ENCODE data around the gene CYP4F8. TPM values are rescaled to one million over a fixed set of nuclear protein-coding genes. Genes with fewer than 3 reads are reported as not detected.

CYP4F8 gene
- total and polyA plus RNA-seq, 4 donors, result not detected

DNA sequence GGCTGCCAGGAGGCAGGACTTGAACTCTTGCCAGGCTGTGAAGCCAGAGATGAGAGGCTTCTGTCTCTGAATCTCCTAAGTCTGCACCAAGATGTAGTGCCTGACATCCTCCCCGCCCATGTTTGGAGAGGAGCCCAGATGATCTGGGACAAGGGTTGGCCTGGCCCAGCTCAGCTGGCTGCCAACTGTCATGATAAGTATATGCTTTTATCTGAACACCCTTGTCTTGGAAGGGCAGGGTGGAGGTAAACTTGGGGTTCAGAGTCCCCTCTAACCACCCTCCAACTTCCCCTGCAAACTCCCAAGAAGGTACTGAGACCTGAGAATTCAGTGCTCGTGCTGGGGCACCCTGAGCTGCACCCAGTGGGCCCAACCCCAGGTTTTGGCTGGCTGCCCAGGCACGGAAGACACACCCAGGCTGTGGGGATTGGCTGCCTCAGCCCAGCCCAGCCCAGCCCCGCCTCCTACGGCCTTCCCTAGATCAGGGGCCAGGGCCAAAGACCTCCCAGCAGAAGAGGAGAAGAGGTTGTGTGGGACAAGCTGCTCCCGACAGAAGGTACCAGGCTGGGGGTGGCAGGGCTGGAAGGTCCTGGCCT lies 57.7 kb downstream of the CYP4F8 start, which contains the start of gene CYP4F12:
Gene CYP4F12 (plus strand): TSS at position 508 of the 596 bp plus-strand sequence. CDS start 443 bp downstream, outside the sequence.
- Histone ChIP-seq H3K27me3 (ENCODE audit: control insufficient read depth in 4 of 4, insufficient read depth in 4 of 4, low read length in 3 of 4) (no peaks in the 10 kb centered on the region), H3K36me3 (ENCODE audit: control insufficient read depth in 4 of 4, insufficient read depth in 3 of 4, low read depth in 1 of 4, low read length in 3 of 4) (peaks cover 0 to 10% (median 2%) of the 10 kb centered on the region in 4 donors), H3K9ac (ENCODE audit: low read depth in 1 of 2, low read length in 2 of 2) (no peak within 1 kb of the TSS), H3K27ac (ENCODE audit: low read depth in 1 of 2, low read length in 2 of 2) (peak within 1 kb of the TSS; percentile 77 to 79), H3K9me3 (ENCODE audit: control insufficient read depth in 4 of 4, low read length in 3 of 4) (no peaks in the 10 kb centered on the region), H3K4me1 (ENCODE audit: control insufficient read depth in 4 of 4, insufficient read depth in 4 of 4, low read length in 3 of 4) (peaks cover 8 to 35% (median 31%) of the 10 kb centered on the region in 4 donors), H3K4me3 (ENCODE audit: low read depth in 1 of 3, low read length in 3 of 3) (peak within 1 kb of the TSS; percentile 28 to 70 (median 66))
- WGBS, result 5% methylated on average over 6 of the region's 6 CpGs
- TF ChIP-seq TAF1 (conservative IDR thresholded peaks at IDR 0.05) (no peak), RXRA (IDR thresholded peaks at IDR 0.05) (peak; percentile 58 to 66), SP1 (IDR thresholded peaks at IDR 0.05) (peak; percentile 46), HNF4A (conservative IDR thresholded peaks at IDR 0.05) (peak in 1 of 2 donors; percentile 53), RAD21 (IDR thresholded peaks at IDR 0.05) (peak in 1 of 2 donors; percentile 49), NR2F2 (IDR thresholded peaks at IDR 0.05) (peak; percentile 31), HNF4G (IDR thresholded peaks at IDR 0.05) (peak; percentile 42), EGR1 (IDR thresholded peaks at IDR 0.05; ENCODE audit: low read depth in 2 of 2) (no peak), YY1 (IDR thresholded peaks at IDR 0.05) (no peak)
- TF ChIP-seq, protein P1, sequence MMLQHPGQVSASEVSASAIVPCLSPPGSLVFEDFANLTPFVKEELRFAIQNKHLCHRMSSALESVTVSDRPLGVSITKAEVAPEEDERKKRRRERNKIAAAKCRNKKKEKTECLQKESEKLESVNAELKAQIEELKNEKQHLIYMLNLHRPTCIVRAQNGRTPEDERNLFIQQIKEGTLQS (IDR thresholded peaks at IDR 0.05), result no peak
- TF ChIP-seq, protein P2, sequence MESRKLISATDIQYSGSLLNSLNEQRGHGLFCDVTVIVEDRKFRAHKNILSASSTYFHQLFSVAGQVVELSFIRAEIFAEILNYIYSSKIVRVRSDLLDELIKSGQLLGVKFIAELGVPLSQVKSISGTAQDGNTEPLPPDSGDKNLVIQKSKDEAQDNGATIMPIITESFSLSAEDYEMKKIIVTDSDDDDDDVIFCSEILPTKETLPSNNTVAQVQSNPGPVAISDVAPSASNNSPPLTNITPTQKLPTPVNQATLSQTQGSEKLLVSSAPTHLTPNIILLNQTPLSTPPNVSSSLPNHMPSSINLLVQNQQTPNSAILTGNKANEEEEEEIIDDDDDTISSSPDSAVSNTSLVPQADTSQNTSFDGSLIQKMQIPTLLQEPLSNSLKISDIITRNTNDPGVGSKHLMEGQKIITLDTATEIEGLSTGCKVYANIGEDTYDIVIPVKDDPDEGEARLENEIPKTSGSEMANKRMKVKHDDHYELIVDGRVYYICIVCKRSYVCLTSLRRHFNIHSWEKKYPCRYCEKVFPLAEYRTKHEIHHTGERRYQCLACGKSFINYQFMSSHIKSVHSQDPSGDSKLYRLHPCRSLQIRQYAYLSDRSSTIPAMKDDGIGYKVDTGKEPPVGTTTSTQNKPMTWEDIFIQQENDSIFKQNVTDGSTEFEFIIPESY (IDR thresholded peaks at IDR 0.05), result no peak
- TF ChIP-seq, protein P3, sequence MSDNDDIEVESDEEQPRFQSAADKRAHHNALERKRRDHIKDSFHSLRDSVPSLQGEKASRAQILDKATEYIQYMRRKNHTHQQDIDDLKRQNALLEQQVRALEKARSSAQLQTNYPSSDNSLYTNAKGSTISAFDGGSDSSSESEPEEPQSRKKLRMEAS (IDR thresholded peaks at IDR 0.05), result no peak
- TF ChIP-seq, protein P4, sequence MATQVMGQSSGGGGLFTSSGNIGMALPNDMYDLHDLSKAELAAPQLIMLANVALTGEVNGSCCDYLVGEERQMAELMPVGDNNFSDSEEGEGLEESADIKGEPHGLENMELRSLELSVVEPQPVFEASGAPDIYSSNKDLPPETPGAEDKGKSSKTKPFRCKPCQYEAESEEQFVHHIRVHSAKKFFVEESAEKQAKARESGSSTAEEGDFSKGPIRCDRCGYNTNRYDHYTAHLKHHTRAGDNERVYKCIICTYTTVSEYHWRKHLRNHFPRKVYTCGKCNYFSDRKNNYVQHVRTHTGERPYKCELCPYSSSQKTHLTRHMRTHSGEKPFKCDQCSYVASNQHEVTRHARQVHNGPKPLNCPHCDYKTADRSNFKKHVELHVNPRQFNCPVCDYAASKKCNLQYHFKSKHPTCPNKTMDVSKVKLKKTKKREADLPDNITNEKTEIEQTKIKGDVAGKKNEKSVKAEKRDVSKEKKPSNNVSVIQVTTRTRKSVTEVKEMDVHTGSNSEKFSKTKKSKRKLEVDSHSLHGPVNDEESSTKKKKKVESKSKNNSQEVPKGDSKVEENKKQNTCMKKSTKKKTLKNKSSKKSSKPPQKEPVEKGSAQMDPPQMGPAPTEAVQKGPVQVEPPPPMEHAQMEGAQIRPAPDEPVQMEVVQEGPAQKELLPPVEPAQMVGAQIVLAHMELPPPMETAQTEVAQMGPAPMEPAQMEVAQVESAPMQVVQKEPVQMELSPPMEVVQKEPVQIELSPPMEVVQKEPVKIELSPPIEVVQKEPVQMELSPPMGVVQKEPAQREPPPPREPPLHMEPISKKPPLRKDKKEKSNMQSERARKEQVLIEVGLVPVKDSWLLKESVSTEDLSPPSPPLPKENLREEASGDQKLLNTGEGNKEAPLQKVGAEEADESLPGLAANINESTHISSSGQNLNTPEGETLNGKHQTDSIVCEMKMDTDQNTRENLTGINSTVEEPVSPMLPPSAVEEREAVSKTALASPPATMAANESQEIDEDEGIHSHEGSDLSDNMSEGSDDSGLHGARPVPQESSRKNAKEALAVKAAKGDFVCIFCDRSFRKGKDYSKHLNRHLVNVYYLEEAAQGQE (IDR thresholded peaks at IDR 0.05), result peak; percentile 36
- peak; percentile 88 for DNase-seq (ENCODE audit: low spot score)

DNA sequence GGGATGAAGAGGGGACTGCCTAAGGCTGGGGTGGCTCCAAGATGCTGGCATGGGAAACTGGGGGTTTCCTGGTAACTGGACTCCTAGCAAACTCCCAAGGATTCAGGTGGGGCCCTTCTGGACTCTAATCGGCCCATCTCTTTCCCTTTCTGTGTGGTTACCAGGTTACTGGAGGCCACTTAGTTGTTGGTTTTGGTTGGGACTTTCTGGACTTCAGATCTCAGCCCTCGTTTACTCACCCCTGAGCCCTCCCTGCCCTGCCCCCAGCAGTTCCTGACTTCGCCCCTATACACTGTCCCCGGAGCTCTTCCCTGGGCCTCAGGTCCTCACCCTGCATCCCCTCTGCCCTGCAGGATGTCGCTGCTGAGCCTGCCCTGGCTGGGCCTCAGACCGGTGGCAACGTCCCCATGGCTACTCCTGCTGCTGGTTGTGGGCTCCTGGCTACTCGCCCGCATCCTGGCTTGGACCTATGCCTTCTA lies 58.2 kb downstream of the CYP4F8 start:
- no peaks in the 10 kb centered on the region for H3K27me3 ChIP-seq (ENCODE audit: control insufficient read depth in 4 of 4, insufficient read depth in 4 of 4, low read length in 3 of 4)
- H3K4me3 ChIP-seq (ENCODE audit: low read depth in 1 of 3, low read length in 3 of 3), result peak overlapping the region; percentile 28 to 70 (median 66)
- no peaks in the 10 kb centered on the region for H3K9me3 ChIP-seq (ENCODE audit: control insufficient read depth in 4 of 4, low read length in 3 of 4)
- peaks cover 0 to 14% (median 3%) of the 10 kb centered on the region in 4 donors for H3K36me3 ChIP-seq (ENCODE audit: control insufficient read depth in 4 of 4, insufficient read depth in 3 of 4, low read depth in 1 of 4, low read length in 3 of 4)
- DNase-seq (ENCODE audit: low spot score), result peak; percentile 62
- WGBS, result 13% methylated on average over 9 of the region's 9 CpGs
- peaks cover 8 to 40% (median 31%) of the 10 kb centered on the region in 4 donors for H3K4me1 ChIP-seq (ENCODE audit: control insufficient read depth in 4 of 4, insufficient read depth in 4 of 4, low read length in 3 of 4)
- no peak overlapping the region for H3K9ac ChIP-seq (ENCODE audit: low read depth in 1 of 2, low read length in 2 of 2)
- H3K27ac ChIP-seq (ENCODE audit: low read depth in 1 of 2, low read length in 2 of 2), result peak overlapping the region; percentile 77 to 79
- no peak for TF ChIP-seq EGR1 (IDR thresholded peaks at IDR 0.05; ENCODE audit: low read depth in 2 of 2)
- TF ChIP-seq, protein P3 (IDR thresholded peaks at IDR 0.05), result no peak
- TF ChIP-seq, protein P1 (IDR thresholded peaks at IDR 0.05), result no peak
- TF ChIP-seq, protein P4 (IDR thresholded peaks at IDR 0.05), result no peak
- no peak for TF ChIP-seq JUND (IDR thresholded peaks at IDR 0.05)
- TF ChIP-seq HNF4A (conservative IDR thresholded peaks at IDR 0.05), result peak in 1 of 2 donors; percentile 59
- TF ChIP-seq YY1 (IDR thresholded peaks at IDR 0.05), result no peak
- no peak for TF ChIP-seq GABPA (IDR thresholded peaks at IDR 0.05 in 1 of 2, conservative IDR thresholded peaks at IDR 0.05 in 1 of 2)
- TF ChIP-seq, protein P2 (IDR thresholded peaks at IDR 0.05), result no peak
- no peak for TF ChIP-seq HNF4G (IDR thresholded peaks at IDR 0.05)

Data from liver (tissue), 9 donors.